Ovary (tissue), 9 donors: Measurements from ENCODE around the gene ZNF277. TPM values are rescaled to one million over a fixed set of nuclear protein-coding genes. Genes with fewer than 3 reads are reported as not detected.

Experiments used
- DNase-seq, 5 donors: peaks; one replicate each; pipeline ENCODE4 v3.0.0-alpha.2; 2019 to 2020
- H3K27ac ChIP-seq, 2 donors: fragments of 200-600 bp; one replicate each; pipeline versions ENCODE4 v1.5.1 to v1.8.0; 2019 to 2022
- H3K27me3 ChIP-seq: fragments of 200-600 bp; one replicate; pipeline ENCODE4 v1.8.0; 2022
- H3K36me3 ChIP-seq: fragments of 200-600 bp; sonication (generic); one replicate; pipeline ENCODE4 v1.5.1; 2019
- H3K4me1 ChIP-seq: one replicate; pipeline ENCODE4 v1.8.1; 2013; ENCODE audit warnings: mild to moderate bottlenecking, moderate library complexity; ENCODE audit not compliant: insufficient read depth
- H3K4me3 ChIP-seq: fragments of 200-600 bp; sonication (generic); one replicate; pipeline ENCODE4 v1.5.1; 2017
- H3K9me3 ChIP-seq, 2 donors: fragments of 200-600 bp in 1 of 2; sonication (generic) in 1 of 2; one replicate each; pipeline versions ENCODE4 v1.5.1 to v1.8.1; 2013 to 2019; ENCODE audit warnings: mild to moderate bottlenecking in 1 of 2, moderate library complexity in 1 of 2
- CTCF ChIP-seq, 3 donors: fragments of 450-650 bp in 2 of 3; fragments of 200-600 bp in 1 of 3; IDR thresholded peaks; one replicate each; pipeline versions ENCODE4 v1.5.1 to v1.8.0; 2016 to 2022; ENCODE audit warnings: antibody characterized with exemption in 3 of 3, mild to moderate bottlenecking in 1 of 3
- EP300 ChIP-seq: sonication (generic); formaldehyde crosslinking; IDR thresholded peaks from one replicate; pipeline ENCODE4 v1.6.1; 2017; ENCODE audit warnings: antibody characterized with exemption
- POLR2A ChIP-seq: fragments of 450-650 bp; IDR thresholded peaks from one replicate; pipeline ENCODE4 v1.6.1; 2017; ENCODE audit warnings: antibody characterized with exemption, mild to moderate bottlenecking, moderate library complexity
- WGBS, 3 donors: extraction: QIAGEN DNeasy Blood & Tissue Kit in 1 of 3; methylation state at CpG; one replicate each; pipeline versions ENCODE4 v1.1.5 to v1.1.7; 2013 to 2017; 5-methylcytosine and 5-hydroxymethylcytosine counted together
- intact Hi-C, 4 donors: fragments of 100-400 bp; cut with DNase I; formaldehyde crosslinking; loops; one replicate each; pipeline versions ENCODE4 v1.11.0 to v1.15.1; 2022 to 2023
- polyA plus RNA-seq, 2 donors: library from polyadenylated mRNA; stranded (reverse); fragments of 200-250 nt in 1 of 2; fragments of 350-450 nt in 1 of 2; fragmentation: Illumina TruSeq in 1 of 2; extraction: RNeasy Lipid Tissue Mini Kit (QIAGEN cat#74804) in 1 of 2; gene quantifications; one replicate each; pipeline ENCODE4 v1.2.3, GENCODE V29; 2013 to 2014
- total RNA-seq, 7 donors: library from RNA; depleted of rRNA in 2 of 7; stranded (reverse); fragments of >200 nt in 2 of 7; fragmentation: NEBNext Ultra II Directional in 3 of 7; extraction: Animal tissue kit (Norgen Biotek cat#: 25700) in 3 of 7; gene quantifications; one replicate each; pipeline versions ENCODE4 v1.1.0 to v1.2.4, GENCODE V29; 2016 to 2023
- donor health status: DM: no; HTN: no; CAD: no; lungs with moderate emphysema.
- donor health status: DM: no; HTN: no; CAD: no.
- donor health status: Bipolar disorder and iron deficiency.
- donor health status: DM: yes; HTN: yes; CAD: no.
- donor health status: DM: no; HTN: no; CAD: no.
- donor health status: DM: yes; HTN: yes; CAD: no.

ZNF277 gene
- total and polyA plus RNA-seq, 9 donors: 16.4 to 27.3 (median 21.2) TPM

DNA sequence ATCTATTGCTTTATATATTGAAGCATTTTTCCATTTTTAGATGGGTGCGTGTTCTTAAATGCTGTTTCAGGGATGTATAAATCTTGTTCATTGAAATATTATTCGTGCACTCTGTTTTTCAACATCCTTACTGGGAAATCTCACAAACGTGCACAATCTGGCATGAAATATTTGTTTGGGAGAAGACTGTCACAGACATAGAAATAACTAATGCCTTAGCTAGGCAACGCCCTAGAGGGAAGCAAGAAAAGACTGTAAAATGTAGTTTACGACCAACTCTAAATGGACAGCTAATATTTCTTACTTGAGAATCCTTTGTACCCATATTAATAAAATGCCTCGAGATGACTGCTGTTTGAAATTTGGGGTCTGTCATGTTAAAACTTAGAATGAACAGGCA lies 9.2 kb upstream of the ZNF277 start:
- intact Hi-C loops: no loop called here
- DNase-seq: no peak
- TF ChIP-seq EP300 (no peak), POLR2A (no peak), CTCF (IDR thresholded peaks at IDR 0.05) (no peak)
- Histone ChIP-seq H3K4me1 (peaks cover 8% of the 10 kb centered on the region), H3K27me3 (no peaks in the 10 kb centered on the region), H3K27ac (no peak overlapping the region), H3K9me3 (no peaks in the 10 kb centered on the region), H3K36me3 (no peaks in the 10 kb centered on the region), H3K4me3 (no peak overlapping the region)
- WGBS, 3 donors: 72 to 79% (median 77%) methylated on average over 6 of the region's 6 CpGs

DNA sequence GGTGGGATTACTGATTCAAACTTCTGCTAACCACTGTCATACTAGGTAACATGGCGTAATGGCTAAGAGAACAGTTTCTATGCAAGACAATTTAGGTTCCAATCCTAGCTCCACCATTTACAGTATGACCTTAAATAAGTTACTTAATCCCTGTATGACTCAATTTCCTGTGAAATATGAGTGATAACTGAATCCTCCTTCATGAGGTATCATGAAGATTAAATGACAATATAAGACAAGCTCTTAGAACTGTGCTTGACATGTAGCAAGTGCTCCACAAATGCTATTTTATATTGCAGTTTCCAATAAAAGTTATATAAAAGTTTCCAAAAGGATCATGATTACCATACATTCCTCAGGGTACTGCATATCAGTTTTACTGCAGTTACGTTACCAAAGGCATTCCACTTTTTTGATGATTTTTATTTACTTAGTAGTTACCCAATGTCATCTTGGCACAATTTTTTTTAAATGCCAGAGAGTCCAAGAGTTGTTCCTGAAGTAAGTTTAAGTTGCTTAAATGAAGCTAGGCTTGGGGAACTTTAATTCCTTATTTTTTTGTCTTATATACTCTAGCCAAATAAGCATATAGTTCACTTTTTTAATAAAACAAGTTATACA lies 7.3 kb upstream of the ZNF277 start:
- intact Hi-C loops: no loop called here
- TF ChIP-seq CTCF (IDR thresholded peaks at IDR 0.05): no peak
- no peak for TF ChIP-seq POLR2A
- no peak for TF ChIP-seq EP300

GRCh38 chr7:112199672-112200071 lies 6.8 kb upstream of the ZNF277 start:
- no peak for DNase-seq
- TF ChIP-seq POLR2A: no peak
- no peak for TF ChIP-seq EP300
- TF ChIP-seq CTCF (IDR thresholded peaks at IDR 0.05): no peak
- Histone ChIP-seq H3K27me3 (no peaks in the 10 kb centered on the region), H3K9me3 (no peaks in the 10 kb centered on the region), H3K4me3 (no peak overlapping the region), H3K4me1 (peaks cover 9% of the 10 kb centered on the region), H3K36me3 (no peaks in the 10 kb centered on the region), H3K27ac (no peak overlapping the region)
- intact Hi-C loops: no loop called here
- 96 to 100% (median 96%) methylated on average over 1 of the region's 1 CpG for WGBS, 3 donors

More for the DNA sequence above, 7.3 kb upstream of the ZNF277 start:
- no peak for DNase-seq
- no peak overlapping the region for H3K4me3 ChIP-seq
- H3K4me1 ChIP-seq: peaks cover 9% of the 10 kb centered on the region
- no peaks in the 10 kb centered on the region for H3K9me3 ChIP-seq
- H3K27ac ChIP-seq: no peak overlapping the region
- WGBS, 3 donors: 88 to 92% (median 89%) methylated on average over 2 of the region's 2 CpGs
- H3K27me3 ChIP-seq: no peaks in the 10 kb centered on the region
- H3K36me3 ChIP-seq: no peaks in the 10 kb centered on the region

DNA sequence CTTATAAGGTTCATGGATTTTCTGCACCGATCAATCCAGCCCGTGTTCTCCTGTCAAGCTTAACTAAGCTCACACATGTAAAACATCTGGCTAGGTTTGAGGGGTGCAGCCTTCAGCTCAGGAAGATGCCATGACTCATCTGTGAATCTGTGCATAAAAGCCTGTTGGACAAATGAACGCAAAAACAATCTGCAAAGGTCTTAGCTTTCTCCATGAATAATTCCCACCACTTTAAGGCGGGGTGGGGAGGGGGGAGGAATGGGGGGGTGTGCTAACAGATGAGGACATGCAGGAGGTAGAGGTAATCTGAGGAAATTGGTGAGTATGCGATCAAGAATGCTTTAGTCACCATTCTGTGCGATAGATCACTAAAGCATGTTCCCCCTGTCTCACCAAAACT lies 5.1 kb upstream of the ZNF277 start:
- 46 to 65% (median 49%) methylated on average over 6 of the region's 6 CpGs for WGBS, 3 donors
- intact Hi-C loops: no loop called here
- H3K4me1 ChIP-seq: peaks cover 1% of the 10 kb centered on the region
- no peaks in the 10 kb centered on the region for H3K9me3 ChIP-seq
- H3K36me3 ChIP-seq: no peaks in the 10 kb centered on the region
- no peak overlapping the region for H3K4me3 ChIP-seq
- DNase-seq: no peak
- no peak overlapping the region for H3K27ac ChIP-seq
- H3K27me3 ChIP-seq: no peaks in the 10 kb centered on the region
- TF ChIP-seq POLR2A (no peak), CTCF (IDR thresholded peaks at IDR 0.05) (no peak), EP300 (no peak)
